Colonic mucosa (tissue), 4 donors: ENCODE results near the gene AADAC. TPM values are rescaled to one million over a fixed set of nuclear protein-coding genes. Genes with fewer than 3 reads are reported as not detected.

Source experiments
- DNase-seq: peaks from one replicate; pipeline ENCODE4 v3.0.0-alpha.2; 2020
- H3K27ac ChIP-seq: fragments of 200-600 bp; one replicate; pipeline ENCODE4 v1.8.0; 2021
- H3K27me3 ChIP-seq: fragments of 200-600 bp; one replicate; pipeline ENCODE4 v1.8.0; 2021
- H3K36me3 ChIP-seq: fragments of 200-600 bp; one replicate; pipeline ENCODE4 v1.8.0; 2021
- H3K4me1 ChIP-seq: fragments of 200-600 bp; one replicate; pipeline ENCODE4 v1.8.0; 2021; ENCODE audit warnings: mild to moderate bottlenecking
- H3K4me3 ChIP-seq: fragments of 200-600 bp; one replicate; pipeline ENCODE4 v1.8.0; 2021
- H3K9ac ChIP-seq, 2 donors: one replicate each; pipeline ENCODE4 v1.7.0; 2013; ENCODE audit warnings: control low read depth in 2 of 2, low read depth in 2 of 2, low read length in 2 of 2
- H3K9me3 ChIP-seq: fragments of 200-600 bp; one replicate; pipeline ENCODE4 v1.8.0; 2021
- CTCF ChIP-seq: fragments of 200-600 bp; IDR thresholded peaks from one replicate; pipeline ENCODE4 v1.8.0; 2022; ENCODE audit warnings: antibody characterized with exemption, mild to moderate bottlenecking
- intact Hi-C: fragments of 100-400 bp; cut with DNase I; formaldehyde crosslinking; loops from one replicate; pipeline ENCODE4 v1.14.1; 2022
- total RNA-seq, 2 donors: library from RNA; stranded (reverse); fragmentation: NEBNext Ultra II Directional in 1 of 2; extraction: Animal tissue kit (Norgen Biotek cat#: 25700) in 1 of 2; gene quantifications; one replicate each; pipeline ENCODE4 v1.2.1, GENCODE V29; 2021
- donor health status: healthy.
- donor health status: DM: no; HTN: no; CAD: no.
- donor health status: DM: no; HTN: no; CAD: no.

The AADAC gene
- total RNA-seq, 2 donors from 2014 or later, result 0.15 TPM; not detected in 1

GRCh38 chr3:151816091-151816604 lies 2.2 kb downstream of the AADAC start:
- Histone ChIP-seq H3K9me3 (no peaks in the 10 kb centered on the region), H3K27me3 (no peaks in the 10 kb centered on the region), H3K9ac (no peak overlapping the region), H3K4me3 (no peak overlapping the region), H3K27ac (no peak overlapping the region), H3K4me1 (no peaks in the 10 kb centered on the region), H3K36me3 (no peaks in the 10 kb centered on the region)
- intact Hi-C loops, result no loop called here
- DNase-seq, result peak; percentile 27
- no peak for TF ChIP-seq CTCF

- no peaks in the 10 kb centered on the region for H3K36me3 ChIP-seq
- TF ChIP-seq CTCF, result no peak
- no peaks in the 10 kb centered on the region for H3K27me3 ChIP-seq
- H3K27ac ChIP-seq, result no peak overlapping the region
- H3K4me3 ChIP-seq, result no peak overlapping the region
- no peaks in the 10 kb centered on the region for H3K4me1 ChIP-seq
- no peaks in the 10 kb centered on the region for H3K9me3 ChIP-seq
- DNase-seq, result no peak
- H3K9ac ChIP-seq, result no peak overlapping the region
- intact Hi-C loops, result no loop called here
Measured at GRCh38 chr3:151817473-151817872, 3.6 kb downstream of the AADAC start.

- Histone ChIP-seq H3K36me3 (no peaks in the 10 kb centered on the region), H3K4me3 (no peak overlapping the region), H3K9ac (no peak overlapping the region), H3K4me1 (no peaks in the 10 kb centered on the region), H3K27me3 (no peaks in the 10 kb centered on the region), H3K9me3 (no peaks in the 10 kb centered on the region), H3K27ac (no peak overlapping the region)
- DNase-seq, result no peak
- intact Hi-C loops, result no loop called here
- TF ChIP-seq CTCF, result no peak
Measured at GRCh38 chr3:151818361-151818760, 4.4 kb downstream of the AADAC start.

- no peak overlapping the region for H3K9ac ChIP-seq
- H3K36me3 ChIP-seq, result no peaks in the 10 kb centered on the region
- intact Hi-C loops, result no loop called here
- no peaks in the 10 kb centered on the region for H3K9me3 ChIP-seq
- no peaks in the 10 kb centered on the region for H3K4me1 ChIP-seq
- H3K27ac ChIP-seq, result no peak overlapping the region
- H3K4me3 ChIP-seq, result no peak overlapping the region
- no peaks in the 10 kb centered on the region for H3K27me3 ChIP-seq
- no peak for TF ChIP-seq CTCF
- DNase-seq, result no peak
Measured at GRCh38 chr3:151819910-151820309, 6.0 kb downstream of the AADAC start.

- no peak for DNase-seq
- Histone ChIP-seq H3K9ac (no peak overlapping the region), H3K36me3 (no peaks in the 10 kb centered on the region), H3K9me3 (no peaks in the 10 kb centered on the region), H3K4me1 (no peaks in the 10 kb centered on the region), H3K27ac (no peak overlapping the region), H3K4me3 (no peak overlapping the region), H3K27me3 (no peaks in the 10 kb centered on the region)
- intact Hi-C loops, result no loop called here
- TF ChIP-seq CTCF, result no peak
Measured at GRCh38 chr3:151827816-151828215, 13.9 kb downstream of the AADAC start.
